GM23338 (cell line): Measurements from ENCODE around the gene KLF7. TPM values are rescaled to one million over a fixed set of nuclear protein-coding genes. Genes with fewer than 3 reads are reported as not detected.

Experiments used
- ATAC-seq: fragments of 200-7000 bp; cut with Tn5 transposase; 3 replicates; pipeline ENCODE4 v1.9.1; 2020
- DNase-seq: peaks from one replicate; pipeline ENCODE4 v3.0.0-alpha.2; 2015; ENCODE audit warnings: low spot score
- H2AFZ ChIP-seq: fragments of 200-600 bp; sonication (generic); 2 replicates; pipeline ENCODE4 v1.8.0; 2016; ENCODE audit warnings: antibody characterized with exemption, mild to moderate bottlenecking, moderate library complexity
- H3F3A ChIP-seq: fragments of 200-600 bp; sonication (generic); replicated peaks from 2 replicates; pipeline ENCODE4 v1.8.0; 2017; ENCODE audit warnings: antibody characterized with exemption, mixed run types, low read depth
- H3K27ac ChIP-seq: fragments of 200-600 bp; sonication (generic); 2 replicates; pipeline ENCODE4 v1.6.1; 2016; ENCODE audit warnings: low read depth
- H3K27me3 ChIP-seq: fragments of 200-600 bp; sonication (generic); 2 replicates; pipeline ENCODE4 v1.8.0; 2016; ENCODE audit warnings: mild to moderate bottlenecking, mixed run types, moderate library complexity; ENCODE audit not compliant: insufficient read depth
- H3K36me3 ChIP-seq: fragments of 200-600 bp; sonication (generic); 2 replicates; pipeline ENCODE4 v1.8.0; 2016; ENCODE audit warnings: mild to moderate bottlenecking; ENCODE audit not compliant: insufficient read depth
- H3K4me1 ChIP-seq: fragments of 200-600 bp; sonication (generic); 2 replicates; pipeline ENCODE4 v1.8.0; 2016; ENCODE audit warnings: mild to moderate bottlenecking, moderate library complexity; ENCODE audit not compliant: insufficient read depth
- H3K4me2 ChIP-seq: fragments of 200-600 bp; sonication (generic); 2 replicates; pipeline ENCODE4 v1.7.1; 2017; ENCODE audit warnings: mixed run types
- H3K4me3 ChIP-seq: fragments of 200-600 bp; sonication (generic); 2 replicates; pipeline ENCODE4 v1.6.1; 2016; ENCODE audit warnings: mixed run types
- H3K79me2 ChIP-seq: fragments of 200-600 bp; sonication (generic); replicated peaks from 2 replicates; pipeline ENCODE4 v1.8.0; 2017; ENCODE audit warnings: mild to moderate bottlenecking; ENCODE audit not compliant: insufficient read depth
- H3K9me2 ChIP-seq: fragments of 200-600 bp; sonication (generic); 2 replicates; pipeline ENCODE4 v1.8.0; 2017; ENCODE audit not compliant: insufficient read depth
- H4K20me1 ChIP-seq: fragments of 200-600 bp; sonication (generic); replicated peaks from 2 replicates; pipeline ENCODE4 v1.8.0; 2017; ENCODE audit warnings: mild to moderate bottlenecking; ENCODE audit not compliant: insufficient read depth
- H3K27ac Mint-ChIP-seq: 2 replicates; pipeline ENCODE4 v1.8.0; 2020; ENCODE audit warnings: inconsistent platforms, mild to moderate bottlenecking, moderate library complexity, mixed read lengths
- H3K27me3 Mint-ChIP-seq: 3 replicates; pipeline ENCODE4 v1.8.0; 2022; ENCODE audit warnings: low read depth, mild to moderate bottlenecking, moderate library complexity, mixed read lengths, inconsistent platforms; ENCODE audit not compliant: insufficient read depth, poor library complexity
- H3K36me3 Mint-ChIP-seq: 3 replicates; pipeline ENCODE4 v1.8.0; 2021; ENCODE audit warnings: low read depth, mild to moderate bottlenecking, inconsistent platforms, moderate library complexity, mixed read lengths
- H3K4me1 Mint-ChIP-seq: 3 replicates; pipeline ENCODE4 v1.8.0; 2020; ENCODE audit warnings: mild to moderate bottlenecking, inconsistent platforms, mixed read lengths
- H3K4me3 Mint-ChIP-seq: 3 replicates; pipeline ENCODE4 v1.8.0; 2021; ENCODE audit warnings: moderate library complexity, mild to moderate bottlenecking, inconsistent platforms, mixed read lengths
- H3K9me3 Mint-ChIP-seq: 3 replicates; pipeline ENCODE4 v1.8.0; 2020; ENCODE audit warnings: moderate library complexity, mild to moderate bottlenecking, inconsistent platforms, mixed read lengths
- CREB1 ChIP-seq: fragments of 250-450 bp; sonication (Bioruptor Pico); IDR thresholded peaks from 2 replicates; pipeline ENCODE4 v1.5.0; 2020; ENCODE audit warnings: low read depth, mild to moderate bottlenecking, moderate library complexity
- CTCF ChIP-seq, 2 experiments: fragments of 200-600 bp in 1 of 2; sonication (generic) in 1 of 2; conservative IDR thresholded peaks; 2 replicates each; pipeline versions ENCODE4 v1.5.1 to v1.6.1; 2016 to 2017; ENCODE audit warnings: antibody characterized with exemption in 2 of 2, low read depth in 2 of 2, mild to moderate bottlenecking in 2 of 2, moderate library complexity in 1 of 2
- ETS1 ChIP-seq: IDR thresholded peaks from 2 replicates; pipeline ENCODE4 v1.6.1; 2016; ENCODE audit warnings: antibody characterized with exemption
- EZH2 ChIP-seq: fragments of 200-600 bp; sonication (generic); IDR thresholded peaks from one replicate; pipeline ENCODE4 v1.8.0; 2017; ENCODE audit warnings: antibody characterized with exemption, mild to moderate bottlenecking, low read depth; ENCODE audit not compliant: unreplicated experiment
- EZH2phosphoT487 ChIP-seq: fragments of 200-600 bp; sonication (generic); IDR thresholded peaks from one replicate; pipeline ENCODE4 v1.8.1; 2018; ENCODE audit warnings: antibody characterized with exemption; ENCODE audit not compliant: unreplicated experiment
- JUNB ChIP-seq: IDR thresholded peaks from one replicate; pipeline ENCODE4 v1.6.1; 2016; ENCODE audit warnings: antibody characterized with exemption; ENCODE audit not compliant: unreplicated experiment
- NANOG ChIP-seq: IDR thresholded peaks from 2 replicates; pipeline ENCODE4 v1.6.1; 2016; ENCODE audit warnings: antibody characterized with exemption, borderline replicate concordance
- POLR2AphosphoS5 ChIP-seq: IDR thresholded peaks from 2 replicates; pipeline ENCODE4 v1.6.1; 2016; ENCODE audit warnings: antibody characterized with exemption, low read depth
- STAT1 ChIP-seq: IDR thresholded peaks from one replicate; pipeline ENCODE4 v1.6.1; 2016; ENCODE audit warnings: antibody characterized with exemption; ENCODE audit not compliant: unreplicated experiment
- ZNF114 ChIP-seq: fragments of 250-450 bp; sonication (Bioruptor Pico); IDR thresholded peaks from 2 replicates; pipeline ENCODE4 v1.5.0; 2020; ENCODE audit warnings: mild to moderate bottlenecking, moderate library complexity
- ZNF331 ChIP-seq: fragments of 250-450 bp; sonication (Bioruptor Pico); IDR thresholded peaks from 2 replicates; pipeline ENCODE4 v1.5.0; 2020; ENCODE audit warnings: low read depth, mild to moderate bottlenecking, moderate library complexity
- polyA plus RNA-seq: library from polyadenylated mRNA; unstranded; fragments of >200 nt; fragmentation: Nextera tagmentation; extraction: Ambion mirVana; gene quantifications from 2 replicates; pipeline ENCODE4 v1.2.1, GENCODE V29; 2016
- total RNA-seq: library from RNA; depleted of rRNA; stranded (reverse); fragments of >200 nt; shearing (Covaris generic); gene quantifications from 2 replicates; pipeline ENCODE4 v1.2.3, GENCODE V29; 2014
- TF ChIP-seq, protein P1 (sequence below): fragments of 250-450 bp; sonication (Bioruptor Pico); IDR thresholded peaks from 2 replicates; pipeline ENCODE4 v1.5.0; 2020; ENCODE audit warnings: mild to moderate bottlenecking, moderate library complexity
- TF ChIP-seq, protein P2 (sequence below): IDR thresholded peaks from one replicate; pipeline ENCODE4 v1.6.1; 2018; ENCODE audit warnings: antibody characterized with exemption; ENCODE audit not compliant: unreplicated experiment

KLF7 gene
- total and polyA plus RNA-seq, 2 experiments from 2014 or later: 5.7 to 15.4 TPM

- no peak overlapping the region for H3K4me3 Mint-ChIP-seq
Measured at GRCh38 chr2:207117668-207118067, 48.1 kb downstream of the KLF7 start.

More at GRCh38 chr2:207117668-207118067, 48.1 kb downstream of the KLF7 start:
- H3K27me3 Mint-ChIP-seq: peaks cover 3% of the 10 kb centered on the region
- H3K9me2 ChIP-seq: no peaks in the 10 kb centered on the region
- no peak overlapping the region for H3K27ac ChIP-seq
- H3K27me3 ChIP-seq: no peaks in the 10 kb centered on the region
- H3K4me3 ChIP-seq: no peak overlapping the region
- H2AFZ ChIP-seq: no peak overlapping the region
- H3K9me3 Mint-ChIP-seq: no peaks in the 10 kb centered on the region
- no peak for ATAC-seq
- no peaks in the 10 kb centered on the region for H3K36me3 ChIP-seq
- DNase-seq: no peak
- H3K27ac Mint-ChIP-seq: no peak overlapping the region
- H3F3A ChIP-seq: no peaks in the 10 kb centered on the region
- no peaks in the 10 kb centered on the region for H3K36me3 Mint-ChIP-seq
- TF ChIP-seq CREB1 (no peak), ETS1 (no peak), POLR2AphosphoS5 (no peak), CTCF (conservative IDR thresholded peaks at IDR 0.05; ENCODE audit: low read depth in 2 of 2) (no peak), ZNF331 (CRISPR knock-in tag) (no peak), JUNB (no peak), EZH2phosphoT487 (no peak), STAT1 (no peak), NANOG (no peak), ZNF114 (no peak), EZH2 (no peak)
- TF ChIP-seq, protein P1, sequence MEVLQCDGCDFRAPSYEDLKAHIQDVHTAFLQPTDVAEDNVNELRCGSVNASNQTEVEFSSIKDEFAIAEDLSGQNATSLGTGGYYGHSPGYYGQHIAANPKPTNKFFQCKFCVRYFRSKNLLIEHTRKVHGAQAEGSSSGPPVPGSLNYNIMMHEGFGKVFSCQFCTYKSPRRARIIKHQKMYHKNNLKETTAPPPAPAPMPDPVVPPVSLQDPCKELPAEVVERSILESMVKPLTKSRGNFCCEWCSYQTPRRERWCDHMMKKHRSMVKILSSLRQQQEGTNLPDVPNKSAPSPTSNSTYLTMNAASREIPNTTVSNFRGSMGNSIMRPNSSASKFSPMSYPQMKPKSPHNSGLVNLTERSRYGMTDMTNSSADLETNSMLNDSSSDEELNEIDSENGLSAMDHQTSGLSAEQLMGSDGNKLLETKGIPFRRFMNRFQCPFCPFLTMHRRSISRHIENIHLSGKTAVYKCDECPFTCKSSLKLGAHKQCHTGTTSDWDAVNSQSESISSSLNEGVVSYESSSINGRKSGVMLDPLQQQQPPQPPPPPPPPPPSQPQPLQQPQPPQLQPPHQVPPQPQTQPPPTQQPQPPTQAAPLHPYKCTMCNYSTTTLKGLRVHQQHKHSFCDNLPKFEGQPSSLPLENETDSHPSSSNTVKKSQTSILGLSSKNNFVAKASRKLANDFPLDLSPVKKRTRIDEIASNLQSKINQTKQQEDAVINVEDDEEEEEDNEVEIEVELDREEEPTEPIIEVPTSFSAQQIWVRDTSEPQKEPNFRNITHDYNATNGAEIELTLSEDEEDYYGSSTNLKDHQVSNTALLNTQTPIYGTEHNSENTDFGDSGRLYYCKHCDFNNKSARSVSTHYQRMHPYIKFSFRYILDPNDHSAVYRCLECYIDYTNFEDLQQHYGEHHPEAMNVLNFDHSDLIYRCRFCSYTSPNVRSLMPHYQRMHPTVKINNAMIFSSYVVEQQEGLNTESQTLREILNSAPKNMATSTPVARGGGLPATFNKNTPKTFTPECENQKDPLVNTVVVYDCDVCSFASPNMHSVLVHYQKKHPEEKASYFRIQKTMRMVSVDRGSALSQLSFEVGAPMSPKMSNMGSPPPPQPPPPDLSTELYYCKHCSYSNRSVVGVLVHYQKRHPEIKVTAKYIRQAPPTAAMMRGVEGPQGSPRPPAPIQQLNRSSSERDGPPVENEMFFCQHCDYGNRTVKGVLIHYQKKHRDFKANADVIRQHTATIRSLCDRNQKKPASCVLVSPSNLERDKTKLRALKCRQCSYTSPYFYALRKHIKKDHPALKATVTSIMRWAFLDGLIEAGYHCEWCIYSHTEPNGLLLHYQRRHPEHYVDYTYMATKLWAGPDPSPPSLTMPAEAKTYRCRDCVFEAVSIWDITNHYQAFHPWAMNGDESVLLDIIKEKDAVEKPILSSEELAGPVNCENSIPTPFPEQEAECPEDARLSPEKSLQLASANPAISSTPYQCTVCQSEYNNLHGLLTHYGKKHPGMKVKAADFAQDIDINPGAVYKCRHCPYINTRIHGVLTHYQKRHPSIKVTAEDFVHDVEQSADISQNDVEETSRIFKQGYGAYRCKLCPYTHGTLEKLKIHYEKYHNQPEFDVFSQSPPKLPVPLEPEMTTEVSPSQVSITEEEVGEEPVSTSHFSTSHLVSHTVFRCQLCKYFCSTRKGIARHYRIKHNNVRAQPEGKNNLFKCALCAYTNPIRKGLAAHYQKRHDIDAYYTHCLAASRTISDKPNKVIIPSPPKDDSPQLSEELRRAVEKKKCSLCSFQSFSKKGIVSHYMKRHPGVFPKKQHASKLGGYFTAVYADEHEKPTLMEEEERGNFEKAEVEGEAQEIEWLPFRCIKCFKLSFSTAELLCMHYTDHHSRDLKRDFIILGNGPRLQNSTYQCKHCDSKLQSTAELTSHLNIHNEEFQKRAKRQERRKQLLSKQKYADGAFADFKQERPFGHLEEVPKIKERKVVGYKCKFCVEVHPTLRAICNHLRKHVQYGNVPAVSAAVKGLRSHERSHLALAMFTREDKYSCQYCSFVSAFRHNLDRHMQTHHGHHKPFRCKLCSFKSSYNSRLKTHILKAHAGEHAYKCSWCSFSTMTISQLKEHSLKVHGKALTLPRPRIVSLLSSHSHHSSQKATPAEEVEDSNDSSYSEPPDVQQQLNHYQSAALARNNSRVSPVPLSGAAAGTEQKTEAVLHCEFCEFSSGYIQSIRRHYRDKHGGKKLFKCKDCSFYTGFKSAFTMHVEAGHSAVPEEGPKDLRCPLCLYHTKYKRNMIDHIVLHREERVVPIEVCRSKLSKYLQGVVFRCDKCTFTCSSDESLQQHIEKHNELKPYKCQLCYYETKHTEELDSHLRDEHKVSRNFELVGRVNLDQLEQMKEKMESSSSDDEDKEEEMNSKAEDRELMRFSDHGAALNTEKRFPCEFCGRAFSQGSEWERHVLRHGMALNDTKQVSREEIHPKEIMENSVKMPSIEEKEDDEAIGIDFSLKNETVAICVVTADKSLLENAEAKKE: no peak
- TF ChIP-seq, protein P2, sequence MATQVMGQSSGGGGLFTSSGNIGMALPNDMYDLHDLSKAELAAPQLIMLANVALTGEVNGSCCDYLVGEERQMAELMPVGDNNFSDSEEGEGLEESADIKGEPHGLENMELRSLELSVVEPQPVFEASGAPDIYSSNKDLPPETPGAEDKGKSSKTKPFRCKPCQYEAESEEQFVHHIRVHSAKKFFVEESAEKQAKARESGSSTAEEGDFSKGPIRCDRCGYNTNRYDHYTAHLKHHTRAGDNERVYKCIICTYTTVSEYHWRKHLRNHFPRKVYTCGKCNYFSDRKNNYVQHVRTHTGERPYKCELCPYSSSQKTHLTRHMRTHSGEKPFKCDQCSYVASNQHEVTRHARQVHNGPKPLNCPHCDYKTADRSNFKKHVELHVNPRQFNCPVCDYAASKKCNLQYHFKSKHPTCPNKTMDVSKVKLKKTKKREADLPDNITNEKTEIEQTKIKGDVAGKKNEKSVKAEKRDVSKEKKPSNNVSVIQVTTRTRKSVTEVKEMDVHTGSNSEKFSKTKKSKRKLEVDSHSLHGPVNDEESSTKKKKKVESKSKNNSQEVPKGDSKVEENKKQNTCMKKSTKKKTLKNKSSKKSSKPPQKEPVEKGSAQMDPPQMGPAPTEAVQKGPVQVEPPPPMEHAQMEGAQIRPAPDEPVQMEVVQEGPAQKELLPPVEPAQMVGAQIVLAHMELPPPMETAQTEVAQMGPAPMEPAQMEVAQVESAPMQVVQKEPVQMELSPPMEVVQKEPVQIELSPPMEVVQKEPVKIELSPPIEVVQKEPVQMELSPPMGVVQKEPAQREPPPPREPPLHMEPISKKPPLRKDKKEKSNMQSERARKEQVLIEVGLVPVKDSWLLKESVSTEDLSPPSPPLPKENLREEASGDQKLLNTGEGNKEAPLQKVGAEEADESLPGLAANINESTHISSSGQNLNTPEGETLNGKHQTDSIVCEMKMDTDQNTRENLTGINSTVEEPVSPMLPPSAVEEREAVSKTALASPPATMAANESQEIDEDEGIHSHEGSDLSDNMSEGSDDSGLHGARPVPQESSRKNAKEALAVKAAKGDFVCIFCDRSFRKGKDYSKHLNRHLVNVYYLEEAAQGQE: no peak
- H3K4me1 Mint-ChIP-seq: peaks cover 16% of the 10 kb centered on the region
- H3K4me2 ChIP-seq: no peak overlapping the region
- 0 out of 2 replicates have a peak, but pooled peaks cover 5% of the 10 kb centered on the region for H3K4me1 ChIP-seq
- peaks cover 72% of the 10 kb centered on the region for H3K79me2 ChIP-seq
- H4K20me1 ChIP-seq: no peaks in the 10 kb centered on the region
